OCI-LY7 (cell line): ENCODE measurements around the gene GRIK2.

Source experiments
- EZH2phosphoT487 ChIP-seq: fragments of 200-600 bp; sonication (generic); IDR thresholded peaks from 2 replicates; pipeline ENCODE4 v1.6.1; 2018; ENCODE audit warnings: low read depth, borderline replicate concordance, mild to moderate bottlenecking, mixed run types, antibody characterized with exemption, low read length, moderate library complexity, mixed read lengths
- TF ChIP-seq, protein P1 (sequence below): fragments of 200-600 bp; sonication (generic); conservative IDR thresholded peaks from 2 replicates; pipeline ENCODE4 v1.5.1; 2014; ENCODE audit warnings: mild to moderate bottlenecking, antibody characterized with exemption, low read length, moderate library complexity, mixed read lengths

DNA sequence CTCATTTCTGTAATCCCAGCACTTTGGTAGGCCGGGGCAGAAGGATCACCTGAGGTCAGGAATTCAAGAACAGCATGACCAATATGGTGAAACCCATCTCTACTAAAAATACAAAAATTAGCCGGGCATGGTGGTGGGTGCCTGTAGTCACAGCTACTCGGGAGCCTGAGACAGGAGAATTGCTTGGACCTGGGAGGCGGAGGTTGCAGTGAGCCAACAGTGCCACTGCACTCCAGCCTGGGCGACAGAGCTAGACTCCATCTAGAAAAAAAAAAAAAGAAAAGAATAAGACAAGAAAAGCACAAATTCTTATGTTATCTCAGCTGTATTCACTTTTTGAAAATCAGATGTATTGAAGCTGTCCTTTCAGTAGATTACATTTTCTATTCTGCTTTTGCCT is 289.4 kb downstream of the GRIK2 start:
- TF ChIP-seq, protein P1, sequence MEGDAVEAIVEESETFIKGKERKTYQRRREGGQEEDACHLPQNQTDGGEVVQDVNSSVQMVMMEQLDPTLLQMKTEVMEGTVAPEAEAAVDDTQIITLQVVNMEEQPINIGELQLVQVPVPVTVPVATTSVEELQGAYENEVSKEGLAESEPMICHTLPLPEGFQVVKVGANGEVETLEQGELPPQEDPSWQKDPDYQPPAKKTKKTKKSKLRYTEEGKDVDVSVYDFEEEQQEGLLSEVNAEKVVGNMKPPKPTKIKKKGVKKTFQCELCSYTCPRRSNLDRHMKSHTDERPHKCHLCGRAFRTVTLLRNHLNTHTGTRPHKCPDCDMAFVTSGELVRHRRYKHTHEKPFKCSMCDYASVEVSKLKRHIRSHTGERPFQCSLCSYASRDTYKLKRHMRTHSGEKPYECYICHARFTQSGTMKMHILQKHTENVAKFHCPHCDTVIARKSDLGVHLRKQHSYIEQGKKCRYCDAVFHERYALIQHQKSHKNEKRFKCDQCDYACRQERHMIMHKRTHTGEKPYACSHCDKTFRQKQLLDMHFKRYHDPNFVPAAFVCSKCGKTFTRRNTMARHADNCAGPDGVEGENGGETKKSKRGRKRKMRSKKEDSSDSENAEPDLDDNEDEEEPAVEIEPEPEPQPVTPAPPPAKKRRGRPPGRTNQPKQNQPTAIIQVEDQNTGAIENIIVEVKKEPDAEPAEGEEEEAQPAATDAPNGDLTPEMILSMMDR: no peak
- no peak for TF ChIP-seq EZH2phosphoT487
